Mesenteric fat pad (tissue), 1 donor: Measurements from ENCODE around the gene PHF12. TPM values are rescaled to one million over a fixed set of nuclear protein-coding genes. Genes with fewer than 3 reads are reported as not detected.
A peak's percentile ranks its signal among the peaks of the same experiment; 100 is the strongest.

Experiments used
- DNase-seq: peaks from one replicate; pipeline ENCODE4 v3.0.0-alpha.2; 2020; ENCODE audit warnings: low spot score
- total RNA-seq: library from RNA; stranded (reverse); fragmentation: NEBNext Ultra II Directional; extraction: Animal tissue kit (Norgen Biotek cat#: 25700); gene quantifications from one replicate; pipeline ENCODE4 v1.2.1, GENCODE V29; 2021
- donor health status: DM: yes; HTN: yes; CAD: no.

PHF12 gene
- total RNA-seq, 1 donor from 2014 or later, result 29.3 TPM

DNA sequence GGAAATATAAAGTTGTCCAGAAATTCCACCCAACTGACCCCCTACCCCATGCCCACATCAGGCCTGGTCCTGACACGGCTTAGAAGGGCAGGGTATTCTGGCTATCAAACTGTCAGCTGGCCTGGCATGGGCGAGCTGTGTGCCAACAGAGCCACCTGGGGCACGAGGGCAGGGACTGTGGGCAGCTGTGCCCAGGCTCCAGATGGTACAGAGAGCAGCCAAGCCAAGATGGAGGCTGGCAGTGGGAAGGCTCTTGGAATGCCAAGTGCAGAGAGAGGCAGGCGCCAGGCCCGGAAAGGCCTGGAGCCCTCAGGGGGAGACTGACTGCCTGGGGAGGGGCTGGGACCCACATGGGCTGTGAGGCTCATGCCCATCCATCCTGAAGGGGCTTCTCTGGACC is 24.3 kb upstream of the PHF12 start:
- DNase-seq, result no peak

DNA sequence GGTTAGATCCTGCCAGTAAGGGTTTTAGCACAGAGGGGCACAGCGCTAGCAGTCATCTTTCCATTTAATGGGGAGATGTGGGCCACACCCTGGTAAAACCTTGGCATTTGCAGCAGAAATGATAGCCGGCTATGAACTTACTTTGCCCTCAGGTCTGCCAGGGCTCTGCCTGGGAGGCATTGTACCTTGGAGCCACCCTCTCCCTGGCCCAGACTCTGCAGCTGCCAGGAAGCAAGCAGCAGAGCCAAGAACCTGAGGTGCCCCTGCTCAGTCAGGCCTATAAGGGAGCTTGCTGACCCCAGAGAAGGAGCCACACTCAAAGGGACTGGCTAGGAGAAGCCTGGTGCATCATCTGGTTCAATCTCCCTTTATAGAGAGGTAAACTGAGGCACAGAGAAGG is 23.7 kb upstream of the PHF12 start:
- no peak for DNase-seq

DNA sequence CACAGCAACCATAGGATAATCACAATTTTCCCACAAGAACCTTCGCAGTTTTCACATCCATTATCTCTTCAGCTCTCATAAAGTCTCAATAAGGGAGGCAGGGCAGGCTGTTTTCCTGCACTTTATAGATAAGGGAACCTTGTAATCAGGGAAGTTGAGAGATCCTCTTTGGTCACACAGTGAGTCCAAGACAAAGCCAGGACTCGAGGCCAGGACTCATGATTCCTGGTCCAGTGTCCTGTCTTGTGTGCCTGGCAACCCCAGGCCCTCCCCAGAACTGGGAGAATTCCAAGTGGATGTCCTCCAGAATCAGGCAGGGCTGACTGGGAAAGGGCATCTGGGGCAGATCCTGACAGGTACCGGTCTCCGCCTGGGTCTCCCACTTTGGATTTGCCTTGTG is 23.1 kb upstream of the PHF12 start:
- no peak for DNase-seq

DNA sequence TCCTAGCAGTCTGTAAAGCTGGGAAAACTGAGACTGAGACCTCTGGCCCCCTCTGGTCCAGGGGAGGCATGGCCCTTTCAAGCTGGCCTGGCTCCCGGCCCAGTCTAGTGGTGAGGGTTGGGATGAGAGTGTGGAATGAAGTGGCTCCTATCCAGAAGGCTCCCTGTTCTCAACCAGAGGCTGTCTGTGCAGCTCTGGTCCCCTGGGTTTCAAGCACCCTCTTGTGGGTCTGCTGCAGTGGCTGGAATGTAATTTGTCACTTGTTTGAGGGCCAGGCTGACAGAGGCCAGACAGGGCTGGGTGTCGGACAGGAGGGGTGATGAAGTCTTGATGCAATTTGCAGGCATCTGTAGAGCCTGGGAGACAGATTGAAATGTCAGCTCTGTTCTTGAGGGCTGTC is 22.1 kb upstream of the PHF12 start:
- DNase-seq, result no peak

DNA sequence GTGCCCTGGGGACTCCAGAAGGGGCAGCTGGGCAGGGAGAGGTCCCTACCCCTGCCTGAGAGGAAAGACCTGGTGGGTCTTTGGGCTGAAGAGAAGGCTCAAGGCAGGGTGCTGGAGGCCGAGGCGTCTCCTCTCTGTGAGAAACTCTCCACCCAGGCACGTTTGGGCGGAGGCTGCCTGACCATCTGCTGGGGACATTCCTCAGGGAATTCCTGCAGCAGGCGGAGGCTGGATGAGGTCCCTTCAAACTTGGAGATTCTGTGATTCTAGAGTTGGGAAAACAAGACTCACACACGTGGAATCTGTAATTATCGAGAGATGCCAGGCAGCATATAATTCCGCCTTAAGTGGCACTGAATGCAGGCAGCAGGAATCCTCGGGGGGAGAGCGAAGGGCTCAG is 21.1 kb upstream of the PHF12 start:
- DNase-seq, result no peak

DNA sequence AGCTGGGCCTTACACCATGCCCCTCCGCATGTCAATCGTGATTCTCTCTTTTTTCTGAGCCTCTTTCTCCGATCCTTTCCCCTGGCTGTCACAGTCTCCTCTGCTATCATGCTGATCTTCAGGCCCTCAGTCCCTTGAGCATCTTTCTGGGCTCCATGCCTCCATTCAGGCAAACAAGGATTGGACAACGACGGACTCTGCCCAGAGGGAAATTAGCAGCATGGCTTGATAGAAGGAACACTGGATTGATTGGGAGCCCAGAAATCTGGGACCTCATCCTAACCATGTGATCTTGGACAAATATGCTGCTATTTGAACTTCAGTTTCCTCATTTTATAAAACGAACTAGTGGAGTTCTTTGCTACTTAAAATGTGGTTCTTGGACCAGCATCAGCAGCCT is 19.6 kb upstream of the PHF12 start:
- no peak for DNase-seq

DNA sequence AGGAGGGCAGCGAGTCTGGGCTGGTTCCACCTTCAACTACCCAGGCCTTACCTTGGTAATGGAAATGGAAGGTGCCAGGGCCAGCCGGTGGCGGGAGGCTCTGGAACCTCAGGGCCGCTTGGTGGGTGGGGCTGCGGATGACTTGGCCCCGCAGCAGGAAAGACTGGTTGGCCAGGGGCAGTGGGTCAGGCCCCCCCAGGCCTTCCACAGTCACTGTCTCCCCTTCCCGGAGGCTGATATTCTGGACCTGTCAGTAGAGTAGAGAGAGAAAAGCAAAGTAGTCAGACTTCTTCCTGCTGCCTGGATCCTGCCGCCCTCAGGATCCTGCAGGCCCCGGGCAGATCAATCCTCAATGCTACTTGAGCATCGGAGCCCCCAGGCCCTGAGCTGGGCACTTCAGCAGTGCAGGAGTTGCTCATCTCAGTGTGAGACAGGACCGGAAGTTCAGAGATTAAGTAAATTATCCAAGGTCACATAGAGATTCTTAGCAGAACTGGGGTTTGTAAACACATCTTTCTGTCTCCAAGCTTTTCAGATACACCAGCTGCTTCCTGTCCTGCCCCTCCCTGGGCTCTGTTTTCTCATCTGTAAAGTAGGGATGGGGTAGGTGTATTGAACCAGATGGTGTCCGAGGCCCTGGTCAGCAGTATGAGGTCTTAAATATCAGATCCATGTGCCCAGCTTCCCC is 18.5 kb upstream of the PHF12 start:
- no peak for DNase-seq

DNA sequence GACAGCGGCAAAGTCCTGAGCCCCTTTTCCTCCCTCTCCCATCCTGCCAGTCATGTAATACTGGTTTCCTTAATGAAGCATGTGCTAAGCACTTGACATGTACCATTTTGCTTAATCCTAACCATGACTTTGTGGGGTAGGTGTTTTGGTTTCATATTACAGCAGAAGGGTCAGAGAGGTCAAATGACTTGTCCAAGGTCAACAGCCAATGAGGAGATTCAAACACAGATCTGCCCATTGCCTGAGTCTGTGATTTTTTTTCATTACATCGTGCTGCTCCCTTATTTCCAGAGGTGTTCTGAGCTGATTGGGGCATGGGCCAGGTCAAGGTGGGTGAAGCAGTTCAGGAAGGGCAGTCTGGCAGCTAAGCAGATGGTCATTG is 17.6 kb upstream of the PHF12 start:
- no peak for DNase-seq

DNA sequence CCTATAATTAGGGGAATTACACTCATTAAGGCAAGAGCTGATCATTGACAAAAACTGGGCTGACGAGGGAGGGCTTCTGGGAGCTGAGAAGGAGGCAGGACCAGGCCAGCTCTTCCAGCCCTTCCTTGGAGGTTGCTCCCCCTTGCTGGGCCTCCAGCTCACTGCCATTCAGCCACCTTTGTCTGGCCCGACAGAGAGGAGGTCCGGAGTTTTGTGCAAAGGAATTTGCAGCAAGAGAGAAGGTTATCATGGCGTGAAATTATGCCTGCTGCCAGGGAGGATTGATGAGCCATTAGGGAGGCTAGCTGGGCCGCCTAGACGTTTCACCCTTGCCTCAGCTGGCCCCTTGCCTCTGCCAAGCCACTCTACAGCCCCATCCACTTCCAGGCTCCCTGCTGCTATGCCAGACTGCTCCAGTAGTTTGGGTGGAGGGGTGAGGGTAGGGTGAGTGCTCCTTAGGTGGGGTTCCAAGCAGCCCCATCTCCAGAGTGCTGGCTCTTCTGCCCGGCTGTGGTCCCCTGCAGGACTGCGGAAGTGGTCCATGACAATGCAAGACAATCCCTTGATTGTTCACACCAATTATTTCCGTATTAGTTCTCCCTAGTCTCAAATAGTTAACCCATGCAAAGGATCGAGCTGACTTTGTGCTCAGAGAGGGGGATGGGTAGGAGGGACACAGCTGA is 17.1 kb upstream of the PHF12 start:
- DNase-seq, result no peak

DNA sequence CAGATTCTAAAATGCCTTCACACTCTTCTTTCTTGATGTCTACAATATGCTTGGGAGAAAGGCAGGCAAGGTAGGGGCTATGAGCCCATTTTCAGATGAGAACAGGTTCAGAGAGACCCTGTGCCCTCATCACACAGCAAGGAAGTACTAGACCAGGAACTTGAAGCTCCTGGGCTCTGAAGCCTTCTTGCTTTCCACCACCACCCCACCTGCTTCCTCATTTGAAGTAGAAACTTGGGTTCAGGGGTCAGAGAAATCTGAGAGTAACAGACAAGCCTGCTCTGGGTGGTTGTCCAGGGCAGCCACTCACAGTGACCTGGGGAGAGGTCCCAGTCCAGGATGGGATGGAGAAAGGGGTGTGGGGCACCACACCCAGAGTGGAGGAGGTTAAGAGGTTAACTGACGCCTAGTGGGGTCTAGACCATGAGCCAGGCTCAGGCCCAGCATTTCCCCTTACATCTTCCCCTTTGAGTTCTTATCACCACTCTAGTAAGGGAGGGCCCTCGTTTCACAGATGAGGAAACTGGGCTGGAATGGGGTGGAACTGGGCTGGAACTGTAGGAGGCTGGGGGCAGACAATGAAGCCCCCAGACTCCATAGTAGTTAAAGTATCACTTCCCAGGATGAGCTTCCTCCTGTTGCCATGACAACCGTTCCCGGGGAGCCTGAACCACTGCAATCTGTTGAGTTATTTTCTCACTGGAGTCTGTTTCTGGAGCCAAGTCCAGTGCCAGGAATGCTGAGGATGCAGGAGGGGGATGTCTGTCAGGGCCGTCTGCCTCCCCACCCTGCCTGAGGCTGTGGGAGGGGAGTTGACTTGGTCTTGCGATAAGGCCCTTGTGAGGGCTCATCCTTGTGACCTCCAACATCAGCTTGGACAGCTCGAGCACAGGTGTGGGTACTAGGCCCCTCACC is 16.2 kb upstream of the PHF12 start:
- DNase-seq, result no peak

DNA sequence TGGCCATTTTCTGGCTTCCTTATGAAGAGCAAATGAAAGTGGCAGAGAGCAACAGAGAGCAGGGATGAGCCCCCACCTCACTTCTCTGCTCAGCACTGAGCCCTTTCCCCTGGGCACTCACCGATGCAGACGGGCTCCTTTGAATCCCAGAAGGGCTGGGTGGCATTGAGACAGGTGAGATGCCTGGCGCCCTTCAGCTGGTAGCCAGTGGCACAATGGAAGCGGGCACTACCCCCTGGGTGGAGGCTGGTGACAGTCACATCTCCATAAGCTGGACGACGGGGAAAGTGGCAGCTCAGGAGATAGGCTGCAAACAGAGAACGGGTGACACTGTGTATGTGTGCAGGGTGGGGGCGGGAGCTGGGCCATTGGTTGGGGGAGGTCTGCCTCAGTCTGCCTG is 12.5 kb upstream of the PHF12 start:
- DNase-seq, result no peak

DNA sequence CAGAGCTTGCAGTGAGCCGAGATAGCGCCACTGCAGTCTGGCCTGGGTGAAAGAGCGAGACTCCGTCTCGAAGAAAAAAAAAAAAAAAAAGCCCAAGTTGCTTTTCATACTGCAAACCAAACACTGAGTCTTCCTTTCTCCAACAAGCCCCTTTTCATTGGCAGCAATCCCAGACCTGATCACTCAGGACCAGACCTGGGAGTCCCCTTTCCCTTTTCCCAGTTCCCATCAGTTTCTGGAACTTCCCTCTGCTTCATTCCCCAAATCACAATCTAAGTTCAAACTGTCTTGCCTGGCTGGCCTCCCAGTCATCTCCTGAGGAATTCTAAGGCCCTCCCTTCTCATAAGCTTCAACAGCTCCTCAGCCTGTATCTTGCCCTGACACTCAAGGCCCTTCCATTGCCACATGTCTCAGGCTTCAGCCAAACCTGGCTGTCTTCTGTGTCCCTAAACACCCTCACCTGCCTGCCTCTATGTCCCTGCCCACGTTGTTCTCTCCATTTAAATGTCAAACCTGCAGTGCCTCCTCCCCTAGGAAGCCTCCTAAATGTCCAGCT is 11.8 kb upstream of the PHF12 start:
- DNase-seq, result no peak

DNA sequence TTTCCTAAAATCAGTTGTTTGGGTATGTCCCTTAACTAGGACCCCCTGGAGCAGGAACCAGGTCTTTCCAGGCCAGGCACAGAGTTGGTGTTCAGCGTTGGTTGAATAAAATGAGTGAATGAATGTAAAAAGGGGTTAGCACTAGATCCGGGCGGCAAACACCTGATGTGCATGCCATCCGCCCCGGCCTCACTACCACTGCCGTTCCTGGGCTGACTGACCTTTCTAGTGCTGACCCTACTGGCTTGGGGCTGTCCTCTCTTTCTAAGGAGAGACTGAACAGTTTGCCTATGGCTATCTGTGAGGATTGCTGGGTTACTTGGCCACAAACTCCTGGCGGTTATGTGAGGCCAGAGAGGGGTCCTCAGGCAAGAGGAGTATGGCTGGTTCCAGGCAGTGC is 10.1 kb upstream of the PHF12 start:
- DNase-seq, result peak; percentile 43

DNA sequence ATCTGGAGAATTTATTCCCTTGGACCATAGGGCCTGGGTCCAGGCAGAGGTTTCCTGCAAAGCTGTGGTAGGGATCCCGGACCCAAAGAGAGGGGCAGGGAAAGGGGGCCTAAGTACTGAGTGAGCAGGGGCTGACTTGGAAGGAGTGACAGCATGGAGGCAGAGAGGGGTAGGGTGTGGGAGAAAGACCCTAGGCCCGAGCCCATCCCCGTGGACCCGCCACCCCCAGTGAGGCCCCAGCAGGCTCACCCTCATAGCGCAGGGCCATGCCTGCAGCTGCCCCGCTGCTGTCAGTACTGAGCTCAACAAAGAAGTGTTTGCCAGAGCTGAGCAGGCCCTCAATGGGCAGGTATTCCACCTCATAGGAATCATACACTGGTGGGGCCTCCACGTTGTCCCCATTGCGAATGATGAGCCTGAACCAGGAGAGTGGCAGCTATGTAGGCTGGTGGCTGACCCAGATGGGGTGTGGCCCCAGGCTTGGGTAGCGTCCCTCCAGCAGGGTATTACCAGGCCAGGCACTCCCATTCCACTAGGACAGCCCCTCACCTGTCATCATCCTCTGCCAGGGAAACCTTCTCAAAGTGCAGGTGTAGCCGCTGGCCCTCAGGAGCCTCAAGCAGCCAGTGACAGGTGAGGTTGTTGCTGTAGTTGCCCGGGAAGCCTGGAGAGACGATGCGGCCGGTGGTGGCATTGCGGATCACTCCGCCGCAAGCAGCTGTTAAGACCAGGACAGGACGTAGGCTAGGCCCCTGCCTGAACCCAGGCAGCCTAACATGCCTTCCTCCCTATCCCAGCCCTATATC is 9.1 kb upstream of the PHF12 start:
- peak; percentile 74 for DNase-seq

DNA sequence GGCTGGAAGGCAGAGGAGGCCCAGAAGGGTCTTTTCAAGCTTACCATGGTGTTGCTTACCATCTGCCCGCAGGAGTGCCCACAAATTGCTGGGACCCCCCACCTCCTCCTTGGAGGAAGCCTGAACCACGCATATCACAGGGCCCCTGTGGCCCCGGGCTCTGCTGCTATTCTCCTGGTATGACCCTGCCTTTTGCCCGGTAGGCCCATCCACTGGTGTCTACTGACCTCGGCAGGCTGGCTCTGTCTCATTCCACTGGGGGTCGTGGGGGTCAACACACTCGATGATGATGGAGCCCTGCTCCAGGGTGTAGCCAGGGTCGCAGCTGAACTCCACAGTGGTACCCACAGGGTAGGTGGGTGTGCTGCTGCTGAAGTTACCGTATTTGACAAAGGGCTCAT is 8.2 kb upstream of the PHF12 start:
- peak; percentile 82 for DNase-seq

DNA sequence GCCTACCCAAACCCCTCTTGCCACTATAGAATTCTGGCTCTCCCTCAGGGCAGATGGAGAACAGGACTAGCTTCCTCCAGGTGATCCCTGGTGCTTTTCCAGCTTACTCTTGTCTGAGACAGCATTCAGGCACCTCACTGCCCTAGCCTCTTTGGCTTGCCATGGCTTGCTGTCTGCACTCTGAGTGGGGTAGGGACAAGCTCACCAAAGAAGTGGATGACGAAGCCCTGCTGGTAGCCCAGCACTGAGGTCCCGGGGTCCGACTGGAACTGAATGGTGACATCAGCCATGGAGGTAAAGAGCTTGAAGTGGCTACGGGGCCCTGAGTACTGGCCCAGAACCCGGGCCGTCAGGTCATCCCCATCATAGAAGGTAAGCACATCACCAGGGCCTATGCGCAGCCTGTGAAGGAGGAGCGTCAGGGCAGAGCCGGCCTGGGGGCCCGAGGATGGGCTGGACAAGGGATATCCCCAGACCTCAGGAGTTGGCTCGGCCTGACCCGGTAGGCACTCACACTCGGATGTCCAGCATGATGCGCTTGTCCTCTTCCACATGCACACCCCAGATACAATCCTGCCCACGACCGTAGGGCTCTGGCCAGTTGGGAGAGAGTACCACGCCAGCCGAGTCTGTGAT is 7.6 kb upstream of the PHF12 start:
- DNase-seq, result peak; percentile 69

DNA sequence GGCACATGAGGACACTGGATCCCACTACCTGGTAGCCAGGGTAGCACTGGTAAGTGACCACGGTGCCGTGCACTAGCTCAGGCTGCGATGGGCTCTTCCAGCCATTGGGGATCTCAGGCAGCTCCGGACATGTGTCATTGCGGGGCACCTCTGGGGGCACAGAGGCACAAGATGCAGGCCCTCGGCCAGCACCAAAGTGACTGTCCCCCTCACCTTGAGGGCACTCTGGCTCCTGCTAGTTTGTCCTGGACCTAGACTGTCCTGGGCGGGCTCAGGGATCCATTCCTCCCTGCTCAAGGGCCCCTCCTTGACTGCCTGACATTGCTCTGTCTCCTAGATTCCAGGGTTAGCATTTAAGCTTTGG is 6.7 kb upstream of the PHF12 start:
- DNase-seq, result peak; percentile 80

DNA sequence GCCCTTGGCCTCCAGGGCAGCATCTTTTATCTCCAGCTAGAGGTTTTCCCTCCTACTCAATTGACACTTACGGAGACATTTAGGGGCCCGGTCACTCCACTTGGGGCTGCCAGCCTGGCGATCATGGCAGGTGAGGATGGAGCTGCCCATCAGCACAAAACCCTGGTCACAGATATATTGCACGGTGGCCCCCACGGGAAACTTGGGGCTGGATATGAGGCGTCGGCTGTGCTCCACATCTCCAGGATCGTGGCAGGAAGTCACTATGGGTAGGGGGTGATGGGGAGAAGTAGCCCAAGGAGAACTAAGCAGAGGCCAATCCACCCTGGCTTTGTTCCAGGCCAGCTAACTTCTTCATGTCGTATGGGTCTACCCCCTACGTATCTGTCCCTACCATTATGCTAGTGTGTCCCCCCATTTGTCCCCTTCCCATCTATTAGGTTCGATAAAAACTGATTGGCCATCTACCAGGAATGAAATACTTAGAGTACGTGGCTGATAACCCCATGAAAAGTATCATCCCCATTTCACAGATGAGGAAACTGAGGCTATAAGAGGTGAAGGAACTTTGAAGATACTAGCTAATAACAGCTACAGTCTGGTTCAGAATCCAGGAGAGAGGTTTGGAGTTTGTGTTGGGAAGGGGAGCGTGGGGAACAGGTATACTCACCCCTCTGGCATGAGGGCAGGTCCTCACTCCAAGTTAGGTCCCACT is 6.1 kb upstream of the PHF12 start:
- DNase-seq, result peak; percentile 85

DNA sequence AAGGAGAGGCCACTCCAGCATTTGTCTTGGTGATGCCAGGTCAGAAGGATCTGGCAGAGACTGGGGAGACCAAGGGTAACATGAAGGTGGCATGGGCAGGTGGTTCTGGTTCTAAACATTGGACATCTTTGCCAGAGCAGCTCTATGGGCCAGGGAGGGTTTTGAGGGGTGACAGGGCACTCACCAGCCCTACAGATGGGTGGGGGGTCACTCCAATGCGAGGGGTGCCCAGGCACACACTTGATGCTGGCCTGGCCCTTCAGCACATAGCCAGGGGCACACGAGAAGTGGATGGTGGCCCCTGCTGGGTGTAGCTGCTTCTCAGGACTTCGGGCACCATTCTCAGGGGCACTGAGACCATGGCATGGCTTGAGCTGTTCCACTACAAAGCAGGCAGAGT is 5.5 kb upstream of the PHF12 start:
- DNase-seq, result peak; percentile 59

DNA sequence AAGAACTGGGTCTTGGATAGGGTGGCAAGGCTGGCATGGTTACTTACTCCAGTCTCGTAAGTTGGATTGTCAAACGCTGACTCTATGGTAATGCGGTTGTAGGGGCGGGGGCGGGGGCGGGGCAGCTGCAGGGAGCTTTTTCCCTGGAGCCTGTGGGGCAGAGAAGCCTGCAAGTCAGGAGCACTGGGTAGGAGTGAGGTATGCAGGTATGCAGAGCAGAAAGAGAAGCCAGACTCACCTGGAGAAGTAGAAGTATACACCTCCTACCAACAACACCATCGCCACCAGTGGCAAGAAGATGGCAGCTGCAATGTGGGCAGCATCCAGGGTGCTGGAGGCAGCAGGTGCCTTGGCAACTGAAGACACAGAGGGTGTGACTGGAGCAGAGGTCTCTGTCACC is 4.8 kb upstream of the PHF12 start:
- DNase-seq, result no peak
